H1 (cell line): Measurements from ENCODE around the gene SEZ6L. TPM values are rescaled to one million over a fixed set of nuclear protein-coding genes. Genes with fewer than 3 reads are reported as not detected.

Experiments
- CTCF ChIA-PET: fragments of 300-600 bp; sonication (Branson Sonifier 250); formaldehyde crosslinking; loops from one replicate; lab custom pipeline; 2021; ENCODE audit not compliant: partially characterized antibody; lab: Charles Lee
- POLR2A ChIA-PET: fragments of 300-600 bp; sonication (Branson Sonifier 250); formaldehyde crosslinking; loops from one replicate; lab custom pipeline; 2021; ENCODE audit warnings: inconsistent platforms; ENCODE audit not compliant: partially characterized antibody; lab: Charles Lee
- DNase-seq, 2 experiments: peaks; one replicate each; pipeline versions ENCODE4 v3.0.0 to v3.0.0-alpha.2; 2010 to 2022; ENCODE audit warnings: low spot score in 2 of 2, low read depth in 1 of 2, mixed read lengths in 1 of 2
- FAIRE-seq: peaks from 2 replicates; lab custom pipeline; 2011; peaks lifted over from hg19 to GRCh38; lab: Jason Lieb, UNC
- H2AFZ ChIP-seq: 2 replicates; pipeline ENCODE4 v1.8.1; 2012; ENCODE audit warnings: low read length, inconsistent platforms
- H2AK5ac ChIP-seq: 2 replicates; pipeline ENCODE4 v1.6.1; 2013; ENCODE audit warnings: low read depth, low read length
- H2BK120ac ChIP-seq: replicated peaks from 2 replicates; pipeline ENCODE3; 2013; ENCODE audit warnings: low read depth, low read length, inconsistent platforms
- H2BK12ac ChIP-seq: 2 replicates; pipeline ENCODE4 v1.6.1; 2013; ENCODE audit warnings: low read depth, low read length
- H2BK15ac ChIP-seq: 2 replicates; pipeline ENCODE4 v1.6.1; 2013; ENCODE audit warnings: low read length
- H2BK20ac ChIP-seq: 2 replicates; pipeline ENCODE4 v1.6.1; 2013; ENCODE audit warnings: low read length
- H2BK5ac ChIP-seq: 2 replicates; pipeline ENCODE4 v1.6.1; 2013; ENCODE audit warnings: low read depth, low read length
- H3K14ac ChIP-seq: 2 replicates; pipeline ENCODE4 v1.6.1; 2013; ENCODE audit warnings: inconsistent platforms; ENCODE audit not compliant: insufficient read length
- H3K18ac ChIP-seq: 2 replicates; pipeline ENCODE4 v1.6.1; 2013; ENCODE audit warnings: low read length; ENCODE audit errors: extremely low read depth
- H3K23ac ChIP-seq: 2 replicates; pipeline ENCODE4 v1.6.1; 2013; ENCODE audit warnings: inconsistent platforms; ENCODE audit not compliant: insufficient read length
- H3K23me2 ChIP-seq: 2 replicates; pipeline ENCODE4 v1.6.1; 2013; ENCODE audit warnings: low read depth, low read length
- H3K27ac ChIP-seq: 2 replicates; pipeline ENCODE4 v1.6.1; 2011; ENCODE audit warnings: low read depth, low read length, inconsistent platforms
- H3K27me3 ChIP-seq, 4 experiments: replicated peaks in 1 of 4; 1 replicate in 1 of 4; 2 replicates in 3 of 4; pipeline versions ENCODE4 v1.6.1 to v1.8.1; 2011 to 2013; ENCODE audit warnings: low read length in 3 of 4, mild to moderate bottlenecking in 3 of 4, inconsistent platforms in 2 of 4, mixed read lengths in 2 of 4, moderate library complexity in 1 of 4; ENCODE audit not compliant: control insufficient read depth in 3 of 4, insufficient read depth in 3 of 4; ENCODE audit errors: extremely low read depth in 1 of 4
- H3K36me3 ChIP-seq, 4 experiments: 2 replicates each; pipeline versions ENCODE4 v1.6.1 to v1.8.1; 2011 to 2013; ENCODE audit warnings: mild to moderate bottlenecking in 4 of 4, low read length in 3 of 4, moderate library complexity in 2 of 4, control low read depth in 1 of 4, inconsistent platforms in 1 of 4; ENCODE audit not compliant: insufficient read depth in 4 of 4, control insufficient read depth in 2 of 4
- H3K4ac ChIP-seq: replicated peaks from 2 replicates; pipeline ENCODE3; 2013; ENCODE audit warnings: low read length, low read depth, mixed read lengths, inconsistent platforms; ENCODE audit not compliant: insufficient read length
- H3K4me1 ChIP-seq, 4 experiments: replicated peaks in 1 of 4; 1 replicate in 1 of 4; 2 replicates in 3 of 4; pipeline versions ENCODE4 v1.6.1 to v1.8.1; 2011 to 2013; ENCODE audit warnings: low read length in 3 of 4, inconsistent platforms in 2 of 4, mixed read lengths in 1 of 4; ENCODE audit not compliant: insufficient read depth in 4 of 4, control insufficient read depth in 3 of 4
- H3K4me2 ChIP-seq, 2 experiments: 2 replicates each; pipeline versions ENCODE4 v1.6.1 to v1.8.1; 2011 to 2013; ENCODE audit warnings: low read depth in 2 of 2, low read length in 2 of 2, control low read depth in 1 of 2, inconsistent platforms in 1 of 2, mild to moderate bottlenecking in 1 of 2; ENCODE audit not compliant: insufficient read depth in 1 of 2
- H3K4me3 ChIP-seq, 4 experiments: fragments of 200-600, 300-600 bp in 1 of 4; sonication (generic), shearing (Covaris generic), sonication (Bioruptor Twin) in 1 of 4; 2 replicates each; pipeline versions ENCODE4 v1.5.1 to v1.8.1; 2011 to 2016; ENCODE audit warnings: low read length in 4 of 4, low read depth in 3 of 4, control low read depth in 2 of 4, inconsistent platforms in 2 of 4, mild to moderate bottlenecking in 2 of 4, mixed read lengths in 1 of 4, moderate library complexity in 1 of 4; ENCODE audit not compliant: insufficient read depth in 2 of 4; ENCODE audit errors: extremely low read depth in 1 of 4
- H3K56ac ChIP-seq: replicated peaks from 2 replicates; pipeline ENCODE3; 2013; ENCODE audit warnings: low read depth, mild to moderate bottlenecking, mixed read lengths, low read length, inconsistent platforms; ENCODE audit not compliant: insufficient read length
- H3K79me1 ChIP-seq: 2 replicates; pipeline ENCODE4 v1.6.1; 2013; ENCODE audit warnings: low read depth, low read length, control low read depth
- H3K79me2 ChIP-seq, 2 experiments: 2 replicates each; pipeline versions ENCODE4 v1.6.1 to v1.8.1; 2012 to 2013; ENCODE audit warnings: low read length in 2 of 2, mild to moderate bottlenecking in 2 of 2, inconsistent platforms in 1 of 2; ENCODE audit not compliant: insufficient read depth in 2 of 2, control insufficient read depth in 1 of 2
- H3K9ac ChIP-seq, 4 experiments: replicated peaks in 1 of 4; 1 replicate in 1 of 4; 2 replicates in 3 of 4; pipeline versions ENCODE4 v1.6.1 to v1.8.1; 2011 to 2013; ENCODE audit warnings: low read depth in 3 of 4, low read length in 3 of 4, control low read depth in 2 of 4, mild to moderate bottlenecking in 2 of 4, moderate library complexity in 2 of 4, inconsistent platforms in 1 of 4; ENCODE audit errors: extremely low read depth in 1 of 4
- H3K9me3 ChIP-seq, 2 experiments: 2 replicates each; pipeline versions ENCODE4 v1.6.1 to v1.8.1; 2012 to 2013; ENCODE audit warnings: mild to moderate bottlenecking in 2 of 2, moderate library complexity in 2 of 2, control low read depth in 1 of 2, inconsistent platforms in 1 of 2, low read depth in 1 of 2, low read length in 1 of 2, mixed read lengths in 1 of 2; ENCODE audit not compliant: insufficient read depth in 2 of 2
- H4K20me1 ChIP-seq, 2 experiments: replicated peaks in 1 of 2; 2 replicates each; pipeline versions ENCODE3 to v1.8.1; 2011 to 2013; ENCODE audit warnings: inconsistent platforms in 2 of 2, low read length in 2 of 2, mild to moderate bottlenecking in 1 of 2; ENCODE audit not compliant: insufficient read depth in 2 of 2, control insufficient read depth in 1 of 2
- H4K5ac ChIP-seq: 2 replicates; pipeline ENCODE4 v1.6.1; 2013; ENCODE audit warnings: low read length, low read depth, mixed read lengths, inconsistent platforms; ENCODE audit not compliant: insufficient read length
- H4K8ac ChIP-seq: 2 replicates; pipeline ENCODE4 v1.8.0; 2013; ENCODE audit warnings: mild to moderate bottlenecking, moderate library complexity, low read length, inconsistent platforms; ENCODE audit not compliant: insufficient read depth; ENCODE audit errors: extremely low read depth
- H4K91ac ChIP-seq: replicated peaks from 2 replicates; pipeline ENCODE3; 2013; ENCODE audit warnings: low read length, mixed read lengths, inconsistent platforms; ENCODE audit not compliant: insufficient read length
- BCL11A ChIP-seq, 2 experiments: IDR thresholded peaks; one replicate each; pipeline ENCODE4 v1.6.1; 2011; ENCODE audit warnings: low read depth in 2 of 2, low read length in 2 of 2, mild to moderate bottlenecking in 2 of 2
- CBX8 ChIP-seq: fragments of 300-800, 300-1000 bp; sonication (generic); IDR thresholded peaks from 2 replicates; pipeline ENCODE4 v1.7.1; 2016; ENCODE audit warnings: low read depth, low read length, borderline replicate concordance
- CEBPB ChIP-seq: IDR thresholded peaks from 2 replicates; pipeline ENCODE4 v1.6.1; 2012; ENCODE audit warnings: low read depth, low read length
- CHD1 ChIP-seq: IDR thresholded peaks from 2 replicates; pipeline ENCODE4 v1.6.1; 2012; ENCODE audit warnings: low read depth, low read length, improper control_type of control experiment
- EP300 ChIP-seq, 2 experiments: IDR thresholded peaks; 1 replicate in 1 of 2; 2 replicates in 1 of 2; pipeline ENCODE4 v1.6.1; 2011 to 2012; ENCODE audit warnings: low read depth in 2 of 2, low read length in 2 of 2, mild to moderate bottlenecking in 2 of 2, borderline replicate concordance in 1 of 2, inconsistent platforms in 1 of 2, moderate library complexity in 1 of 2
- HDAC2 ChIP-seq, 2 experiments: fragments of 300-600 bp in 1 of 2; sonication (generic) in 1 of 2; IDR thresholded peaks; 2 replicates each; pipeline ENCODE4 v1.6.1; 2011 to 2012; ENCODE audit warnings: low read depth in 2 of 2, low read length in 2 of 2, mild to moderate bottlenecking in 2 of 2, moderate library complexity in 2 of 2, borderline replicate concordance in 1 of 2, inconsistent platforms in 1 of 2
- JUN ChIP-seq: IDR thresholded peaks from 2 replicates; pipeline ENCODE4 v1.6.1; 2011; ENCODE audit warnings: low read depth, mild to moderate bottlenecking, improper control_type of control experiment, low read length
- NRF1 ChIP-seq: IDR thresholded peaks from 2 replicates; pipeline ENCODE4 v1.6.1; 2011; ENCODE audit warnings: mild to moderate bottlenecking, low read depth, low read length, improper control_type of control experiment
- TEAD4 ChIP-seq: IDR thresholded peaks from 2 replicates; pipeline ENCODE4 v1.6.1; 2012; ENCODE audit warnings: low read depth, low read length, inconsistent platforms, mixed read lengths
- polyA plus RNA-seq, 7 experiments: library from polyadenylated mRNA; depleted of rRNA in 3 of 7; stranded (reverse) in 5 of 7; unstranded in 2 of 7; fragments of >200 nt in 5 of 7; fragments of 200-250 nt in 2 of 7; gene quantifications; 1 replicate in 5 of 7; 2 replicates in 1 of 7; 4 replicates in 1 of 7; pipeline versions ENCODE4 v1.2.1 to v1.2.3, GENCODE V29; 2011 to 2013; ENCODE audit warnings: missing spikeins in 2 of 7, mixed read lengths in 2 of 7
- total RNA-seq: library from RNA; stranded (reverse); fragmentation: NEBNext Ultra II Directional; extraction: Animal tissue kit (Norgen Biotek cat#: 25700); gene quantifications from 2 replicates; pipeline ENCODE4 v1.2.1, GENCODE V29; 2021
- TF ChIP-seq, protein P1 (sequence below): IDR thresholded peaks from 2 replicates; pipeline ENCODE4 v1.6.1; 2012; ENCODE audit warnings: inconsistent platforms

Gene SEZ6L
- total and polyA plus RNA-seq, 2 of the 8 experiments (the other 6 are each of a cell fraction or from before 2014, with no cell fraction given): 0.06 to 0.33 TPM

DNA sequence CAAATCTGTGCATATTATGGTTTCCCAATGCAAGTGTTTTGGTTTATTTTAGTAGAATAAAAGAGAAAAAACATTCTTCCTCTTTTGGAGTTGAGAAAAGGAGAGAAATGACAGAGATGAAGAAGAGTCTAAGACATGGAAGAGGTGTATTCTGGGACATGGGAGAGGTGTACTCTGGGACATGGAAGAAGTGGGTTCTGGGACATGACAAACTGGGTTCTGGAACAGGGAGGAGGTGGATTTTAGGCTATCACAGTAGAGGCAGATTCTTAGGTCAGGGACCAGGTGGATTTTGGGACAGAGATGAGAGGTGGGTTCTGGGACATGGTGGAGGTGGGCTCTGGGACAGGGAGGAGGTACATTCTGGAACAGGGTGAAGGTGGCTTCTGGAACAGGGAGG lies 257.7 kb downstream of the SEZ6L start:
- POLR2A ChIA-PET: no interaction called here

More for the DNA sequence above, 257.7 kb downstream of the SEZ6L start:
- H3K4me3 ChIP-seq: no peak overlapping the region
- no peaks in the 10 kb centered on the region; a peak in 1 of 4 replicates for H3K79me2 ChIP-seq
- TF ChIP-seq NRF1: no peak
- no peak for TF ChIP-seq TEAD4
- no peak for TF ChIP-seq HDAC2 (IDR thresholded peaks at IDR 0.05; ENCODE audit: borderline replicate concordance in 1 of 2, low read depth in 2 of 2, low read length in 2 of 2)
- no peak for TF ChIP-seq EP300 (IDR thresholded peaks at IDR 0.05; ENCODE audit: borderline replicate concordance in 1 of 2, low read depth in 2 of 2, low read length in 2 of 2)
- TF ChIP-seq CHD1: no peak
- TF ChIP-seq CEBPB: no peak
- TF ChIP-seq, protein P1, sequence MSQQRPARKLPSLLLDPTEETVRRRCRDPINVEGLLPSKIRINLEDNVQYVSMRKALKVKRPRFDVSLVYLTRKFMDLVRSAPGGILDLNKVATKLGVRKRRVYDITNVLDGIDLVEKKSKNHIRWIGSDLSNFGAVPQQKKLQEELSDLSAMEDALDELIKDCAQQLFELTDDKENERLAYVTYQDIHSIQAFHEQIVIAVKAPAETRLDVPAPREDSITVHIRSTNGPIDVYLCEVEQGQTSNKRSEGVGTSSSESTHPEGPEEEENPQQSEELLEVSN: no peak
- TF ChIP-seq BCL11A (IDR thresholded peaks at IDR 0.05; ENCODE audit: low read depth in 2 of 2, low read length in 2 of 2): no peak
- no peak for TF ChIP-seq JUN
- TF ChIP-seq CBX8: no peak
- TF ChIP-seq, all 59 proteins: peak for 0
- Histone ChIP-seq H2AFZ (no peak overlapping the region), H3K18ac (no peak overlapping the region), H3K27me3 (peaks cover 0 to 6% (median 6%) of the 10 kb centered on the region in 4 experiments; a peak in 4 of 7 replicates), H3K23ac (no peak overlapping the region), H3K79me1 (no peaks in the 10 kb centered on the region; the same call in 1 of the 2 replicates), H2BK15ac (no peak overlapping the region), H4K8ac (no peak overlapping the region), H2BK5ac (no peak overlapping the region), H2BK12ac (no peak overlapping the region), H2AK5ac (no peak overlapping the region), H3K36me3 (no peaks in the 10 kb centered on the region), H2BK20ac (no peak overlapping the region), H2BK120ac (no peak overlapping the region), H3K23me2 (peaks cover 13% of the 10 kb centered on the region), H3K4me1 (peaks cover 0 to 8% (median 2%) of the 10 kb centered on the region in 4 experiments; a peak in 4 of 7 replicates), H3K9me3 (peaks cover 0 to 3% of the 10 kb centered on the region in 2 experiments; a peak in 1 of 4 replicates), H3K27ac (no peak overlapping the region), H4K20me1 (no peaks in the 10 kb centered on the region), H4K91ac (no peak overlapping the region), H4K5ac (no peak overlapping the region), H3K4me2 (no peak overlapping the region), H3K9ac (no peak overlapping the region), H3K14ac (no peak overlapping the region), H3K56ac (no peak overlapping the region), H3K4ac (no peak overlapping the region)
- CTCF ChIA-PET: no interaction called here
- DNase-seq (no peak), FAIRE-seq (no peak)
